DOHH2 (cell line): ENCODE measurements around the gene SREBF2.

ENCODE experiments used
- EZH2phosphoT487 ChIP-seq: fragments of 200-600 bp; sonication (generic); IDR thresholded peaks from 2 replicates; pipeline ENCODE4 v1.6.1; 2017; ENCODE audit warnings: borderline replicate concordance, mild to moderate bottlenecking, antibody characterized with exemption, low read length, moderate library complexity, mixed read lengths
- TF ChIP-seq, protein P1 (sequence below): fragments of 200-600 bp; sonication (generic); IDR thresholded peaks from one replicate; pipeline ENCODE4 v1.5.1; 2014; ENCODE audit warnings: antibody characterized with exemption, mild to moderate bottlenecking, low read depth, low read length; ENCODE audit not compliant: poor library complexity, severe bottlenecking

DNA sequence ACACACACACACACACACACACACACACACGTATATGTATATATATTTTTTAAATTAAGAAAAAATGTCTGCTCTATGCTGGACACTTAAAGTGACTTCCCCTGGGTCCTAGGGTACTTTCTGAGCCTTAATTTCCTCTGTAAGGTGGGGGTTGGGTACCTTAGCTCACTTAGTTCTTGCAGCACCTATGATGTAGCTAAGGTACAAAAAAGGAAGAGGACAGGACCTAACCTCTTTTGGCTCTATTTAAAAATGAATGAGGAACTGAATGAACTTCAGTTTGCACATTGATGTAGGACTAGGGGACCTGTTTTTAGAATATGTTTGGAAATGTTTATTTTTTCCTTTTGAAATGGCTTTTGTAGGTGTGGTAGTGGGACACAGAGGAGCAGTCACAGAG lies 11.1 kb downstream of the SREBF2 start:
- TF ChIP-seq, protein P1, sequence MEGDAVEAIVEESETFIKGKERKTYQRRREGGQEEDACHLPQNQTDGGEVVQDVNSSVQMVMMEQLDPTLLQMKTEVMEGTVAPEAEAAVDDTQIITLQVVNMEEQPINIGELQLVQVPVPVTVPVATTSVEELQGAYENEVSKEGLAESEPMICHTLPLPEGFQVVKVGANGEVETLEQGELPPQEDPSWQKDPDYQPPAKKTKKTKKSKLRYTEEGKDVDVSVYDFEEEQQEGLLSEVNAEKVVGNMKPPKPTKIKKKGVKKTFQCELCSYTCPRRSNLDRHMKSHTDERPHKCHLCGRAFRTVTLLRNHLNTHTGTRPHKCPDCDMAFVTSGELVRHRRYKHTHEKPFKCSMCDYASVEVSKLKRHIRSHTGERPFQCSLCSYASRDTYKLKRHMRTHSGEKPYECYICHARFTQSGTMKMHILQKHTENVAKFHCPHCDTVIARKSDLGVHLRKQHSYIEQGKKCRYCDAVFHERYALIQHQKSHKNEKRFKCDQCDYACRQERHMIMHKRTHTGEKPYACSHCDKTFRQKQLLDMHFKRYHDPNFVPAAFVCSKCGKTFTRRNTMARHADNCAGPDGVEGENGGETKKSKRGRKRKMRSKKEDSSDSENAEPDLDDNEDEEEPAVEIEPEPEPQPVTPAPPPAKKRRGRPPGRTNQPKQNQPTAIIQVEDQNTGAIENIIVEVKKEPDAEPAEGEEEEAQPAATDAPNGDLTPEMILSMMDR: no peak
- no peak for TF ChIP-seq EZH2phosphoT487
